Lung (tissue), 12 donors: ENCODE data around the gene NTRK2. TPM values are rescaled to one million over a fixed set of nuclear protein-coding genes. Genes with fewer than 3 reads are reported as not detected.

Experiments used
- ATAC-seq: fragments of 200-7000 bp; cut with Tn5 transposase; one replicate; pipeline ENCODE4 v1.9.1; 2020; ENCODE audit warnings: moderate number of reproducible peaks; ENCODE audit not compliant: insufficient read depth, low FRiP score
- DNase-seq, 3 donors: peaks; one replicate each; pipeline ENCODE4 v3.0.0-alpha.2; 2013 to 2017
- H3K27ac ChIP-seq, 2 donors: one replicate each; pipeline ENCODE4 v1.5.1; 2013; ENCODE audit warnings: mild to moderate bottlenecking in 2 of 2, moderate library complexity in 2 of 2, control low read depth in 1 of 2, inconsistent platforms in 1 of 2, low read depth in 1 of 2, low read length in 1 of 2
- H3K27me3 ChIP-seq, 3 donors: one replicate each; pipeline ENCODE4 v1.5.1; 2013; ENCODE audit warnings: low read length in 2 of 3; ENCODE audit not compliant: control insufficient read depth in 3 of 3, insufficient read depth in 3 of 3
- H3K36me3 ChIP-seq, 4 donors: one replicate each; pipeline ENCODE4 v1.5.1; 2013; ENCODE audit warnings: low read length in 4 of 4, mild to moderate bottlenecking in 1 of 4, moderate library complexity in 1 of 4; ENCODE audit not compliant: control insufficient read depth in 4 of 4, insufficient read depth in 4 of 4
- H3K4me1 ChIP-seq, 5 donors: one replicate each; pipeline ENCODE4 v1.5.1; 2013; ENCODE audit warnings: low read length in 5 of 5, mild to moderate bottlenecking in 2 of 5, moderate library complexity in 1 of 5; ENCODE audit not compliant: control insufficient read depth in 5 of 5, insufficient read depth in 5 of 5
- H3K4me3 ChIP-seq: one replicate; pipeline ENCODE4 v1.5.1; 2013; ENCODE audit warnings: mild to moderate bottlenecking, control low read depth, moderate library complexity
- H3K9ac ChIP-seq, 2 donors: one replicate each; pipeline ENCODE4 v1.5.1; 2013; ENCODE audit warnings: low read length in 2 of 2, control low read depth in 1 of 2; ENCODE audit not compliant: insufficient read depth in 1 of 2
- H3K9me3 ChIP-seq, 4 donors: one replicate each; pipeline ENCODE4 v1.5.1; 2013; ENCODE audit warnings: low read length in 3 of 4, mild to moderate bottlenecking in 1 of 4, moderate library complexity in 1 of 4; ENCODE audit not compliant: control insufficient read depth in 4 of 4, insufficient read depth in 3 of 4
- WGBS, 2 donors: extraction: QIAGEN DNeasy Blood & Tissue Kit; methylation state at CpG; one replicate each; pipeline ENCODE4 v1.1.7; 2013; 5-methylcytosine and 5-hydroxymethylcytosine counted together
- polyA plus RNA-seq, 2 donors: library from polyadenylated mRNA; stranded (reverse); fragments of 200-250 nt; gene quantifications; one replicate each; pipeline ENCODE4 v1.2.1, GENCODE V29; 2013
- total RNA-seq, 2 donors: library from RNA; depleted of rRNA in 1 of 2; stranded (reverse); fragments of >200 nt in 1 of 2; gene quantifications; one replicate each; pipeline ENCODE4 v1.2.1, GENCODE V29; 2014 to 2021
- TF ChIP-seq, protein P1 (sequence below): IDR thresholded peaks from 2 replicates; pipeline ENCODE4 v1.5.1; 2012; ENCODE audit warnings: mild to moderate bottlenecking; ENCODE audit errors: control extremely low read depth, extremely low read depth
- donor health status: control.
- donor health status: control.
- donor health status: Bipolar disorder and iron deficiency.
- donor health status: healthy.
- donor health status: DM: yes; HTN: yes; CAD: no.

Gene NTRK2
- total and polyA plus RNA-seq, 4 donors = 0.33 to 14.4 (median 3.3) TPM

DNA sequence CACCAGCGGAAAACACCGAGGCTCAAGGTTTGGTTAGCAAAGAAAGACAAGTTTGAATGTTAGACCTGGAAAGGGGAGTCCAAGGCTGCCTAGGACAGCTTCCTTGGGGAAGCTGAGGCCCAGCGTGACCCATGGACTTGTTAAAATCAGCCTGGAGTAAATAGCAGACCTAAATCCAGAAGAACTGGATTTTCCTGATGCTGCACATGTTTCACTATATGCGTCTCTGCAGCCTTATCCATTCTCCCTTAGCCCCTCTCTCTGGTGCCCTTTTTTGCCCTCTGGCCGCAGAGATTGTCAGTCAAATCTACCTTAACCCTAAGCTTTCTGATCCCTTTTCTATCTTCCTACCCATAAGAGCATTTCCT, 119.9 kb downstream of the NTRK2 start:
- H3K27ac ChIP-seq = no peak overlapping the region

DNA sequence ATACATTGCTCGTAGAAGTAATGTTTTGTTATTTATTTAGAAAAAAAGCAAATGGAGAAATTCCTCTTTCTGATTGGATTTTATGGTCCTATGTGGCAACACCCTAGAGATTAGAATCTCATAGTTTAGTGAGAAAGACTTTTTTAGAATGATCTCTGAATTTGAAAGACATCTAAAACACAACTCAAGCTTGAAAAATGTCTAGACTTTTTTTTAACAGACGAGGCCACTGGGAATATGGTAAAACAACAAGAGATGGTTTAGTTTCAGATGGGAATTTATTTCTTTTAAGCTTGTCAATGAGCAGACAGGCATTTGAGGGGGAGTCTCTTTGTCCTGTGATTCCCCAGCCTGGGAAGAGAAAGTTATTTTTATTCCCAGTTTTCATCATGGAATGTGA, 122.1 kb downstream of the NTRK2 start:
- no peak for DNase-seq
- TF ChIP-seq, protein P1, sequence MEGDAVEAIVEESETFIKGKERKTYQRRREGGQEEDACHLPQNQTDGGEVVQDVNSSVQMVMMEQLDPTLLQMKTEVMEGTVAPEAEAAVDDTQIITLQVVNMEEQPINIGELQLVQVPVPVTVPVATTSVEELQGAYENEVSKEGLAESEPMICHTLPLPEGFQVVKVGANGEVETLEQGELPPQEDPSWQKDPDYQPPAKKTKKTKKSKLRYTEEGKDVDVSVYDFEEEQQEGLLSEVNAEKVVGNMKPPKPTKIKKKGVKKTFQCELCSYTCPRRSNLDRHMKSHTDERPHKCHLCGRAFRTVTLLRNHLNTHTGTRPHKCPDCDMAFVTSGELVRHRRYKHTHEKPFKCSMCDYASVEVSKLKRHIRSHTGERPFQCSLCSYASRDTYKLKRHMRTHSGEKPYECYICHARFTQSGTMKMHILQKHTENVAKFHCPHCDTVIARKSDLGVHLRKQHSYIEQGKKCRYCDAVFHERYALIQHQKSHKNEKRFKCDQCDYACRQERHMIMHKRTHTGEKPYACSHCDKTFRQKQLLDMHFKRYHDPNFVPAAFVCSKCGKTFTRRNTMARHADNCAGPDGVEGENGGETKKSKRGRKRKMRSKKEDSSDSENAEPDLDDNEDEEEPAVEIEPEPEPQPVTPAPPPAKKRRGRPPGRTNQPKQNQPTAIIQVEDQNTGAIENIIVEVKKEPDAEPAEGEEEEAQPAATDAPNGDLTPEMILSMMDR = no peak
- 79 to 91% methylated on average over 2 of the region's 2 CpGs for WGBS, 2 donors

More for the DNA sequence above, 119.9 kb downstream of the NTRK2 start:
- ATAC-seq (no peak), DNase-seq (peak in 1 of 3 donors; percentile 24)
- H3K27me3 ChIP-seq = peaks cover 0 to 3% (median 0%) of the 10 kb centered on the region in 3 donors
- no peak overlapping the region for H3K4me3 ChIP-seq
- no peaks in the 10 kb centered on the region for H3K9me3 ChIP-seq
- H3K36me3 ChIP-seq = no peaks in the 10 kb centered on the region
- H3K9ac ChIP-seq = no peak overlapping the region
- 77% methylated on average over 5 of the region's 5 CpGs for WGBS, 2 donors
- TF ChIP-seq, protein P1 = no peak
- H3K4me1 ChIP-seq = no peaks in the 10 kb centered on the region

DNA sequence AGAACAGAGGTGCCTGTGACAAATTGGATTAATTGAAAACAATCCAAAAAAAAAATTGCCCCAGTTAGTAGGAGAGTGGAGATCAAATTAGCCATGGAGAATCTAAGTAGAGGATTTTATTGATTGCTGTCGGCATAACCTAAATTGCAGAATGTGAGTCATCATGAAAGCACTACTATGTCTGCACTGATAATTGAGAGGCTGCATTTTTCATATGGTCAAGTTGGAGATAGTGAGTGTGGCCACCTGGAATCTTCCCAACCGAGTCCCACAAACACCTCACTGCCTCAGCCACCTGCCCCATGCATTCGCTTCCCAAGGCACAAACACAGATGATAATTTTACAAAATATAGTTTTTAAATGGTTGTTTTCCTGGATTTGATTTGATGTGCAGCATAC, 123.7 kb downstream of the NTRK2 start:
- no peak for ATAC-seq
- TF ChIP-seq, protein P1 = no peak
- H3K9ac ChIP-seq = no peak overlapping the region

More for the DNA sequence above, 122.1 kb downstream of the NTRK2 start:
- Histone ChIP-seq H3K27ac (no peak overlapping the region), H3K4me1 (no peaks in the 10 kb centered on the region), H3K4me3 (no peak overlapping the region), H3K9ac (no peak overlapping the region), H3K36me3 (no peaks in the 10 kb centered on the region), H3K27me3 (peaks cover 0 to 3% (median 0%) of the 10 kb centered on the region in 3 donors), H3K9me3 (no peaks in the 10 kb centered on the region)
- ATAC-seq = no peak

More for the DNA sequence above, 123.7 kb downstream of the NTRK2 start:
- WGBS, 2 donors = 92 to 94% methylated on average over 3 of the region's 3 CpGs
- no peak for DNase-seq
- H3K9me3 ChIP-seq = no peaks in the 10 kb centered on the region
- H3K36me3 ChIP-seq = no peaks in the 10 kb centered on the region
- H3K27ac ChIP-seq = no peak overlapping the region
- no peak overlapping the region for H3K4me3 ChIP-seq
- peaks cover 0 to 3% (median 0%) of the 10 kb centered on the region in 3 donors for H3K27me3 ChIP-seq
- H3K4me1 ChIP-seq = no peaks in the 10 kb centered on the region
